SK-N-SH treated with all-trans-retinoic acid at 6 μM for 48 hours (cell line): ENCODE data around the gene CYP8B1.

ENCODE experiments used
- ARNTL ChIP-seq: fragments of 450-650 bp; formaldehyde crosslinking; IDR thresholded peaks from 2 replicates; pipeline ENCODE4 v1.5.0; 2020; ENCODE audit warnings: low read depth, mild to moderate bottlenecking, moderate library complexity, borderline replicate concordance
- PPARA ChIP-seq: fragments of 250-450 bp; sonication (Bioruptor Pico); IDR thresholded peaks from 2 replicates; pipeline ENCODE4 v1.5.0; 2020; ENCODE audit warnings: mild to moderate bottlenecking, borderline replicate concordance
- RARB ChIP-seq: fragments of 250-450 bp; sonication (Bioruptor Pico); IDR thresholded peaks from 2 replicates; pipeline ENCODE4 v1.8.0; 2021; ENCODE audit warnings: mild to moderate bottlenecking, moderate library complexity
- TCF4 ChIP-seq: fragments of 250-450 bp; sonication (Bioruptor Pico); IDR thresholded peaks from 2 replicates; pipeline ENCODE4 v1.8.0; 2021; ENCODE audit warnings: mild to moderate bottlenecking, moderate library complexity, borderline replicate concordance
- ZFP3 ChIP-seq: fragments of 250-450 bp; sonication (Bioruptor Pico); IDR thresholded peaks from 2 replicates; pipeline ENCODE4 v1.5.0; 2020; ENCODE audit warnings: mild to moderate bottlenecking, moderate library complexity
- ZNF8 ChIP-seq: fragments of 450-650 bp; formaldehyde crosslinking; IDR thresholded peaks from 2 replicates; pipeline ENCODE4 v1.5.0; 2020; ENCODE audit warnings: mild to moderate bottlenecking, moderate library complexity
- TF ChIP-seq, protein P1 (sequence below): fragments of 250-450 bp; sonication (Bioruptor Pico); IDR thresholded peaks from 2 replicates; pipeline ENCODE4 v1.5.1; 2020; ENCODE audit warnings: low read depth, mild to moderate bottlenecking, moderate library complexity
- TF ChIP-seq, protein P2 (sequence below): fragments of 250-450 bp; sonication (Bioruptor Pico); IDR thresholded peaks from 2 replicates; pipeline ENCODE4 v1.8.0; 2020; ENCODE audit warnings: mild to moderate bottlenecking, moderate library complexity, borderline replicate concordance

DNA sequence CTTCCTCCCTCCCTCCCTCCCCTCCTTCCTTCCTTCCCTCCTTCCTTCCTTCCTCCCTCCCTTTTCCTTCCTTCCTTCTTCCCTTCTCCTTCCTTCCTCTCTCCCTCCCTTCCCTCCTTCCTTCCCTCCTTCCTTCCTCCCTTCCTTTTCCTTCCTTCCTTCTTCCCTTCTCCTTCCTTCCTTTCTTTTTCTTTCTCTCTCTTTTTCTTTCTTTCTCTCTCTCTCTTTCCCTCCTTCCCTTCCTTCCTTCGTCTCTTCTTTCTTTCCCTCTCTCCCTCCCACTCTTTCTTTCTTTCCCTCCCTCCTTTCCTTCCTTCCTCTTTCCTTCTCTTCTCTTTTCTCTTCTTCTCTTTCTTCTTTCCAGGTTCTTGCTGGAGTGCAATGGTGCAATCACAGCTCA is 28.4 kb upstream of the CYP8B1 start:
- TF ChIP-seq ARNTL (CRISPR knock-in tag) (no peak), ZFP3 (CRISPR knock-in tag) (no peak), PPARA (CRISPR knock-in tag) (no peak), ZNF8 (no peak), RARB (no peak), TCF4 (no peak)
- TF ChIP-seq, protein P1, sequence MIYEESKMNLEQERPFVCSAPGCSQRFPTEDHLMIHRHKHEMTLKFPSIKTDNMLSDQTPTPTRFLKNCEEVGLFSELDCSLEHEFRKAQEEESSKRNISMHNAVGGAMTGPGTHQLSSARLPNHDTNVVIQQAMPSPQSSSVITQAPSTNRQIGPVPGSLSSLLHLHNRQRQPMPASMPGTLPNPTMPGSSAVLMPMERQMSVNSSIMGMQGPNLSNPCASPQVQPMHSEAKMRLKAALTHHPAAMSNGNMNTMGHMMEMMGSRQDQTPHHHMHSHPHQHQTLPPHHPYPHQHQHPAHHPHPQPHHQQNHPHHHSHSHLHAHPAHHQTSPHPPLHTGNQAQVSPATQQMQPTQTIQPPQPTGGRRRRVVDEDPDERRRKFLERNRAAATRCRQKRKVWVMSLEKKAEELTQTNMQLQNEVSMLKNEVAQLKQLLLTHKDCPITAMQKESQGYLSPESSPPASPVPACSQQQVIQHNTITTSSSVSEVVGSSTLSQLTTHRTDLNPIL (CRISPR knock-in tag), result no peak
- TF ChIP-seq, protein P2, sequence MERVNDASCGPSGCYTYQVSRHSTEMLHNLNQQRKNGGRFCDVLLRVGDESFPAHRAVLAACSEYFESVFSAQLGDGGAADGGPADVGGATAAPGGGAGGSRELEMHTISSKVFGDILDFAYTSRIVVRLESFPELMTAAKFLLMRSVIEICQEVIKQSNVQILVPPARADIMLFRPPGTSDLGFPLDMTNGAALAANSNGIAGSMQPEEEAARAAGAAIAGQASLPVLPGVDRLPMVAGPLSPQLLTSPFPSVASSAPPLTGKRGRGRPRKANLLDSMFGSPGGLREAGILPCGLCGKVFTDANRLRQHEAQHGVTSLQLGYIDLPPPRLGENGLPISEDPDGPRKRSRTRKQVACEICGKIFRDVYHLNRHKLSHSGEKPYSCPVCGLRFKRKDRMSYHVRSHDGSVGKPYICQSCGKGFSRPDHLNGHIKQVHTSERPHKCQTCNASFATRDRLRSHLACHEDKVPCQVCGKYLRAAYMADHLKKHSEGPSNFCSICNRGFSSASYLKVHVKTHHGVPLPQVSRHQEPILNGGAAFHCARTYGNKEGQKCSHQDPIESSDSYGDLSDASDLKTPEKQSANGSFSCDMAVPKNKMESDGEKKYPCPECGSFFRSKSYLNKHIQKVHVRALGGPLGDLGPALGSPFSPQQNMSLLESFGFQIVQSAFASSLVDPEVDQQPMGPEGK, result no peak
